AML-193 (cell line): ENCODE measurements around the gene IGF1R.

ENCODE experiments used
- DNase-seq, 2 experiments: peaks; one replicate each; lab custom pipeline; 2025; lab: John Stamatoyannopoulos, UW

The IGF1R gene

DNA sequence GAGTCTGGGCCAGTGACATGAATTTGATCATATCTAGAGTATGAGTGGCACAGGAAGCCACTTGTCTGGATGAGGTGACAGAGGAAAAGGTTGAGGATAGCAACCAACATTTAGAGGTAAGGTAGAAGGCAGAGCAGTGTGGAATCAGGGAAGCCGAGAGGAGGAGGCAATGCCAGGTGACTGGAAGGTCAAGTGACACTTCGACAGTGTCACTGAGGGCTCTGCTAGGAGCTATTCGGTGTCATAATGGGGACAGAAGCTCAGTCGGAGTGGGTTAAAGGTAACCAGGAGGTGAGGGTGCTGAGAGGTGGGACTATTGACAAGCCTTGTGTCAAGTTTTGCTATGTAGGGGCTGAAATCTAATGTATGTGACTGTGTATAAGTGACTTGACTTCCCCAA, 56.7 kb downstream of the IGF1R start:
- no peak for DNase-seq

GRCh38 chr15:98706387-98706786, 58.0 kb downstream of the IGF1R start:
- DNase-seq = no peak

GRCh38 chr15:98706986-98707385, 58.6 kb downstream of the IGF1R start:
- no peak for DNase-seq

DNA sequence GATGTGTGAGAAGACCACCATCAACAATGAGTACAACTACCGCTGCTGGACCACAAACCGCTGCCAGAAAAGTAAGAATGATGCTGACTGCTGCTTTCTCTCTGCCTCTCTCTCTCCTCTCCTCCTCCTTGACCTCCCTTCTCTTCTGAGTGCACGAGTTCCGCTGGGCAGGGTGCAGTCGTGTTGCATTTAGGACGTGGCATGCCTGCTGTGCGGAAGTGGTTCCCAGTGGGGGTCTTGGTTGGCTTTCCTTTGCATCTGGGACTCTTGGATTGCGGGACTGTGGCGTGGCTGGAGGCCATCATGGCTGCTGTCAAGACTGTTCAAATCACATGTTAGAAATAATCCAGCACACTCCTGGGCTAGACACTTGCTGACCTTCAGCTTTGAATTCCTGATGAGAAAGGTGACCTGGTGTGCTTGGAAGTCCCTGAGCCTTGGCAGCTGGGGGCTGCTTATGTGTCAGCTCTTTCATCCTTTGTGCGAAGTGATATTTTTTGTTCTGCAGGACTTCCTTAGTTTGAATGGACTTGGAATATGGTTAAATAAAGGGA, 59.8 kb downstream of the IGF1R start:
- no peak for DNase-seq

DNA sequence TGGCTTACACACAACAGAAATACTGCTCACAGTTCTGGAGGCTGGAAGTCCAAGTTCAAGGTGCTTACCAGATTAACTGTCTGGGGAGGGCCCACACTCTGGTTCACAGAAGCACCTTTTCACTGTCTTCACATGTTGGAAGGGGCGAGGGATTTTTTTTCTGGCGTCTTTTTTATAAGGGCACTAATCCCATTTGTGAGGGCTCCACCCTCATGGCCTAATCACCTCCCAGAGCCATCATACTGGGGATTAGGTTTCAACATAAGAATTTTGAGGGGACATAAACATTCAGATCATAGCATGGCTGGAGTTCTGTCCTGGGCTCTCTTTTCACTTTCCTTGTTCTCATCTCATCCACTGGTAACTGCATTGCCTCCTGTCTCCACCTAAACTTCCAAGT, 63.5 kb downstream of the IGF1R start:
- DNase-seq = no peak

- DNase-seq = no peak
Measured at GRCh38 chr15:98712845-98713584, 64.7 kb downstream of the IGF1R start.

GRCh38 chr15:98713585-98714001, 65.3 kb downstream of the IGF1R start:
- no peak for DNase-seq

- DNase-seq = no peak
Measured at GRCh38 chr15:98714922-98715321, 66.6 kb downstream of the IGF1R start.

GRCh38 chr15:98715401-98715800, 67.1 kb downstream of the IGF1R start:
- DNase-seq = no peak

DNA sequence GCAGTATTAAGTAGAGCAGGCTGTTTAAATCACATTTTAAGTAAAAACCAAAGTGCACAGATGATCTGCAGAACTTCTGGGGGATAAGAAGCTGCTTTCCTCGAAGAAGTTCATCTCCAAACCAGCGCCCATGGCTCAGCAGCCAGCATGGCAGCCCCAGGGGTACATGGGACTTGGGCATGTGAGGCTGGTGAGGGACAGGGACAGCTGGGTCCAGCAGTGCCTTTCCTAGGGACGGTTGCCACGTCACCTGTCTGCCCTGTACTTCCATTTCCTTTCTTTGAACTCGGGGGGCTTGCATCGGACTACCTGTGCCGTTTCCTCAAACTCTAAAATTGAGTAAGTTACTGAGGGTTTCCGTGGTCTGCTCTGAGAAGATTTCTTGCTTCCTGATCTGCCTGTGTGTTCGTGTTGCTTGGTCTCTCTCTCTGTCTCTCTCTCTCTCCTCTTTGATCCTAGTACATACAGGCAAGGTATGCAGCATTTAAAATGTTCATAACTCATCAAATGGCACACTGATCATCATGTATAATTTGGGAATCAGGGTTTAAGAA, 67.6 kb downstream of the IGF1R start:
- no peak for DNase-seq

- DNase-seq = no peak
Measured at GRCh38 chr15:98717371-98717770, 69.0 kb downstream of the IGF1R start.

DNA sequence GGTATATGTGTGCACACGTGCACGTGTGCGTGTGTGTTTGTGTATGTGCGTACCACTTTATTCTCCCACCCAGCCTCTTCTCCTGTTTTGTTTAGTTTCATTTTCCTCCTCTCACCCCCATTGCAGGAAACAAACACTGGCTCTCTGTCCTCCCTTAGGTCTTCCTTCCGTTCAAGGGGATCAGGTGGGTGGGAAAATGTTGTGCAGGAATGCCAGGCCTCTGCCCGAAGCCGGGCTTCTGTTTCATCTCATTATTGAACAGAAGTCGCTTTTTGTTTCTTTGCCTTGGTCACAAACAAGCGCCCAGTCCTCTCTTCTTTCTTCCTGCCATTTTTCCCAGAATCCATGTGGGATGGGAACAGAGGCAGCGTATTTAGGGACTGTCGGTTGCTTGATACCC, 69.6 kb downstream of the IGF1R start:
- DNase-seq = no peak

- no peak for DNase-seq
Measured at GRCh38 chr15:98718426-98719136, 70.2 kb downstream of the IGF1R start.

GRCh38 chr15:98719137-98719740, 70.9 kb downstream of the IGF1R start:
- DNase-seq = no peak

GRCh38 chr15:98720031-98720430, 71.7 kb downstream of the IGF1R start:
- DNase-seq = no peak

DNA sequence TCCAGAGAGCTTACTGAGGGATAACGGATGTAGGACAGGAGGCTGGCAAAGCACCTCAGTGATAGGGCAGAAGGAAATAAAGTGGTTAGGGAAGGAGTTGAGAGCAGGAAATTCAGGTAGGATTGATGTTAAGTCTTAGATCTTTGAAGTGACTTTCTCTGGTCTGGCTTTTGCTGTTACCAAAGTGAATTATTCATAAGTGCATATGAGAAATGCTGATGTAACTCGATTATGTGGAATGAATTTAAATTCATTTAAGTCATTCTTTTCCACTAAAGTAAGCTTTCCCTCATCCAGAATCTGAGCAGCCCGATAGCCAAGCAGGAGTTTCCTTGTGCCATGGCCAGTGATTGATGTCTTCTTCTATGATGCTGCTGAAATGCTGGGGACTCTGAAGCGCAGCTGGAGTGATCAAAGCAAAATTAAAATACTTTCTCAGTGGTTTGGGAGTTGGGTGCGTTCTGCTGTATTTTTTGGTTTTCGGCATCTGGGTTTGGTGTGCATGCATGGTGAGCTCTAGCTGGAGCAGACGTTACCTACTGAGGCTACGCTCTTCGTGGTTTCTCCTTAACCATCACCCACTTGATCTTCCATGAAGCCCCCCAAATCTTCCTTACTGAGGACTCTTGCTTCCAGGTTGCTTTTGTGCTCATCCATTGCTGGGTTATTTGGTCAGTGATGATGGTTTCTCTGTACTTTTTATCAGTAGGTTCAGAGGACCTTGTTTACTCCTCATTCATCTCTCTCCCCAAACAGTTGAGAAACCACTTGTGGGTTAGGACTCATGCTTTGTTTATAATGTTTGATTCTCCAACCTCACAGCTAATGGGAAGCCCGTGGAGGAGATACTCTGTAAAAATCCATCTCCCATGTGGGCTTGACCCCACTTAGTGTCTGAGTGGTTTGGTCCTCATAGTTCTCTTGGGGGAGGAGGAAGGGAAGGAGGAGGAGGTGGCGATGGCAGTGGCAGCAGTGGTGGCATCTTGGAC, 72.5 kb downstream of the IGF1R start:
- no peak for DNase-seq

- no peak for DNase-seq
Measured at GRCh38 chr15:98722209-98722608, 73.9 kb downstream of the IGF1R start.

- DNase-seq = no peak
Measured at GRCh38 chr15:98722645-98723044, 74.3 kb downstream of the IGF1R start.

DNA sequence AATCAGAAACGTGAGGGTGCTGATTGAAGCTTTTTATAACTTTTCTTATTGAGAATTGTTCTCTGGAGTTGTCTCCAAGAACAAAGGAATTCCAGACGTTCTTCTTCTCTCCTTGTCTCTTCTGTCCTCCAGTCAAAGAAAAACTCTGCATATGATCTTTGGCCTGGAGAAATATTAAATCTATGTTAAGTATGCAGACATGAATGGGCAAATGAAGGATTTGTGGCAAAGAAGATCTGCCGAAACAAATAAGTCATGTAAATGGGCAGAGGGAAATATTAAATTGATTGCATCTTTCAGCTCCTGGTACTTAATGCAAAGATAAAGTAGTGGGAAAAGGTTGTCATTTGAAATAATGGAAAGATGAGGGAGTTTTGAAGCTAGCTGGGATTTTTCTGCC, 74.9 kb downstream of the IGF1R start:
- DNase-seq = no peak

GRCh38 chr15:98724048-98724447, 75.7 kb downstream of the IGF1R start:
- DNase-seq = no peak

GRCh38 chr15:98724494-98724893, 76.2 kb downstream of the IGF1R start:
- DNase-seq = no peak
